ENCODE data around the gene ZNF483.

Gene ZNF483

GRCh38 chr9:111525056-111525977 is at the start of gene ZNF483:
TSS of gene ZNF483 (plus strand) at chr9:111525179. CDS start at chr9:111527396, 2,217 bp downstream.
- POLR2A ChIA-PET, result no interaction called here
- no peak for TF ChIP-seq CTCF (IDR thresholded peaks at IDR 0.05; ENCODE audit: control extremely low read depth, extremely low read depth, low read depth, missing control alignments)

GRCh38 chr9:111475195-111475594 is 49.8 kb upstream of the ZNF483 start:
- POLR2A ChIA-PET, result no interaction called here
- CTCF ChIA-PET, result interaction anchor here (0.7 to 1.4 kb wide), 3 partner anchors 12 to 25 kb away, joined by 3 to 4 read pairs (median 3); no protein-coding TSS in a partner anchor

More at GRCh38 chr9:111525056-111525977, at the start of gene ZNF483:
- peak; percentile 49 for DNase-seq (ENCODE audit: extremely low spot score)
- CTCF ChIA-PET, result interaction anchor here (1.3 kb wide), 1 partner anchor 13 kb away, joined by 3 read pairs; no protein-coding TSS in a partner anchor

GRCh38 chr9:111477677-111478076 is 47.3 kb upstream of the ZNF483 start:
- DNase-seq (ENCODE audit: extremely low spot score), result no peak
- no peak for TF ChIP-seq CTCF (IDR thresholded peaks at IDR 0.05; ENCODE audit: control extremely low read depth, extremely low read depth, low read depth, missing control alignments)
- ChIA-PET CTCF (interaction anchor here (0.8 kb wide), 1 partner anchor 19 kb away, joined by 3 read pairs; no protein-coding TSS in a partner anchor), POLR2A (interaction anchor here (1.1 kb wide), 1 partner anchor 9 kb away, joined by 3 read pairs; no protein-coding TSS in a partner anchor)

More at GRCh38 chr9:111475195-111475594, 49.8 kb upstream of the ZNF483 start:
- DNase-seq (ENCODE audit: extremely low spot score), result no peak
- TF ChIP-seq CTCF (IDR thresholded peaks at IDR 0.05; ENCODE audit: control extremely low read depth, extremely low read depth, low read depth, missing control alignments), result no peak

- no peak for TF ChIP-seq CTCF (IDR thresholded peaks at IDR 0.05; ENCODE audit: control extremely low read depth, extremely low read depth, low read depth, missing control alignments)
- ChIA-PET POLR2A (no interaction called here), CTCF (no interaction called here)
- no peak for DNase-seq (ENCODE audit: extremely low spot score)
These were observed 42.9 kb upstream of the ZNF483 start for GRCh38 chr9:111481885-111482636.

GRCh38 chr9:111482694-111483438 is 42.1 kb upstream of the ZNF483 start:
- TF ChIP-seq CTCF (IDR thresholded peaks at IDR 0.05; ENCODE audit: control extremely low read depth, extremely low read depth, low read depth, missing control alignments), result no peak
- peak; percentile 85 for DNase-seq (ENCODE audit: extremely low spot score)
- POLR2A ChIA-PET, result interaction anchor here (0.6 kb wide), 1 partner anchor 1404 kb away, joined by 5 read pairs; no protein-coding TSS in a partner anchor
- CTCF ChIA-PET, result interaction anchor here (1.0 kb wide), 2 partner anchors 11 to 26 kb away, joined by 3 read pairs; no protein-coding TSS in a partner anchor
